ENCODE measurements around the gene PTCD2.

DNA sequence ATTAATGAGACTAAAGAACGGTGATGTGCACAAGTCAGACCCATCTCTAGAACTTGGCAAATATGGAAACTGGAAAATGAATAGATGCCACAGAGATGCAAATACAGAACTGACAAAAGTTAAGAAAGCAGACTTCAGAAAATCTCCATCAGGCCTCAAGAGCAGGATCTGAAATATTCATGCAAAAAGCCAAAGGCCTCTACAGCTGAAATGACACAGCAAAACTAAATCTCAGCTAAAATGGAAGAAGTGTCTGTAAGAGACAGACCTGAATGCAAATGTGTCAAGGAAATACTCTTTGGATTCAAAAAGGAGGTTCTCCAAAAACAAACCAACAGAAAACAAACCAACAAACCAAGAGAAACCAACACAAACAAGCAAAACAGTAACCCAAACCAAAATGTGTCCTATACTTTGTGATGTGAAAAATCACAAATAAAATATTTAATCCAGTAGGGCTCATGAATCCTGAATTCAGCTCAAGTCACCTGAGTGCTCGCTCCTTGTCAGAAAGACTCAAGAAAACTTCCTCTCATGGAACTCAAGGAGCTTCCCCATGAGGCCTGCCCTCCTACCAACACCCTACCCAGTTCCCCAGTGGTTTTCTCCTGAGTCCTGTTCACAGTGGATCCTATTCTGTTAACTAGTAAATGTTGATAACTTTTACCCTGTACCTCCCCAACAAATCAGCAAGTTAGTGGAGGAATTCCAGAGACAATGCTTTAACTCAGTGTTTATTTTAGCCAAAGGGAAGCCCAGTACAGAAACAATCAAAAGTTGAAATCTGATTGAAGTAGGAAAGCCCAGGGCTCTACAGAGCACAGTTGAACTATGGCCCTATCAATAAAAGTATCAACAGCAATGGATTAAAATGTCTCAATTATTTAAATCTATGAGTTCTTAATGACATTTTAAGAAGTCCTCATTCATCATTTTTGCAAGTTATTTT is 14.7 kb upstream of the PTCD2 start:
- TF ChIP-seq, protein P1, sequence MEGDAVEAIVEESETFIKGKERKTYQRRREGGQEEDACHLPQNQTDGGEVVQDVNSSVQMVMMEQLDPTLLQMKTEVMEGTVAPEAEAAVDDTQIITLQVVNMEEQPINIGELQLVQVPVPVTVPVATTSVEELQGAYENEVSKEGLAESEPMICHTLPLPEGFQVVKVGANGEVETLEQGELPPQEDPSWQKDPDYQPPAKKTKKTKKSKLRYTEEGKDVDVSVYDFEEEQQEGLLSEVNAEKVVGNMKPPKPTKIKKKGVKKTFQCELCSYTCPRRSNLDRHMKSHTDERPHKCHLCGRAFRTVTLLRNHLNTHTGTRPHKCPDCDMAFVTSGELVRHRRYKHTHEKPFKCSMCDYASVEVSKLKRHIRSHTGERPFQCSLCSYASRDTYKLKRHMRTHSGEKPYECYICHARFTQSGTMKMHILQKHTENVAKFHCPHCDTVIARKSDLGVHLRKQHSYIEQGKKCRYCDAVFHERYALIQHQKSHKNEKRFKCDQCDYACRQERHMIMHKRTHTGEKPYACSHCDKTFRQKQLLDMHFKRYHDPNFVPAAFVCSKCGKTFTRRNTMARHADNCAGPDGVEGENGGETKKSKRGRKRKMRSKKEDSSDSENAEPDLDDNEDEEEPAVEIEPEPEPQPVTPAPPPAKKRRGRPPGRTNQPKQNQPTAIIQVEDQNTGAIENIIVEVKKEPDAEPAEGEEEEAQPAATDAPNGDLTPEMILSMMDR (IDR thresholded peaks at IDR 0.05) = no peak
- TF ChIP-seq POLR2A (IDR thresholded peaks at IDR 0.05) = no peak

Measured in right lobe of liver (tissue), 4 donors.